Measurements from ENCODE around the gene UBE3A. TPM values are rescaled to one million over a fixed set of nuclear protein-coding genes. Genes with fewer than 3 reads are reported as not detected.

UBE3A gene
- total RNA-seq, 4 donors from 2014 or later, result 93.6 to 116 (median 95.3) TPM

DNA sequence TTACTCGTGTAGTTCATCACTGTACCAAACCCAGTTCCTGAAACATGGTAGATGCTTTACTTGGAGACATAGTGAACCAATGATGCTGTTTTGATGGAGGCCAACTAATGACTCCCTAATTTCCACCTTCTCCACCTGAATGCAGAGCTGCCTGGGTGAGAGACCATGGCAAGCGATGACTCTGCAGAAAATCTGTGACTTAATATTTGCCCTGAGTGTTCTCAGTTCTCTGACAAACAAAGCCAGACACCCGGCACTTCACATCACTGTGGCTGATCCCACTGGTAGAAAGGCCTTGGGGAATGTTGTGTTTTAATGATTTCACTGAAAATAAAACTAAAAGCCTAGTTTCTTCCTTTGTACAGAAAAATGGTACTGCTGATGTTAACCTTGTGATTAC is 39.5 kb upstream of the UBE3A start:
- no peak for ATAC-seq
- Histone ChIP-seq H3K27ac (no peak overlapping the region), H3K36me3 (no peaks in the 10 kb centered on the region), H3K9me3 (no peaks in the 10 kb centered on the region), H3K27me3 (no peaks in the 10 kb centered on the region), H3K4me1 (peaks cover 0 to 21% (median 3%) of the 10 kb centered on the region in 3 donors), H3K4me3 (no peak overlapping the region)
- 93 to 100% methylated on average over 3 of the region's 3 CpGs for WGBS, 2 donors (ENCODE audit: low coverage in 1 of 2)
- no peak for TF ChIP-seq POLR2AphosphoS5 (IDR thresholded peaks at IDR 0.05)
- no peak for TF ChIP-seq CTCF (IDR thresholded peaks at IDR 0.05)
- no peak for TF ChIP-seq EP300 (IDR thresholded peaks at IDR 0.05)
- TF ChIP-seq POLR2A (IDR thresholded peaks at IDR 0.05), result no peak

DNA sequence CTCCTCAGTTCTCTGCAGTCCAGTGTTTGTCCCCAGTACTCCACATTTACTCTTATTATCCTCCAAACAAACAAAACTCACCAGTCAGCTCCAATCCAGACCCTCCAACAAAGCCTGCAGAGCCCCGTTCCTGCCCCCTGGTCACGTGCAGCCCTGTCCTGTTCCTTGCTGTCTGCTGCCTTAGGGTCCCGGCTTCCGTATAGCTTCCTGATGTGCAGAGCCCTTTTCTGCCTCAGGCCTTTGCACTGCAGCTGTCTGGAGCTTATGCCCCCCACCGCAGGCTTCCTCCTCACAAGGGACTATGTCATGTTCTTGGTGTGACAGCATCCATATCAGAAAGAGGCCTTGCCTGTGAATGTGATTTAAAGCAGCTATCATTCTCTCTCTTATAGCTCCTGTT is 39.0 kb upstream of the UBE3A start:
- WGBS, 2 donors (ENCODE audit: low coverage in 1 of 2), result 73 to 86% methylated on average over 1 to 4 of the region's 5 CpGs
- H3K4me3 ChIP-seq, result no peak overlapping the region
- no peaks in the 10 kb centered on the region for H3K9me3 ChIP-seq
- H3K27ac ChIP-seq, result no peak overlapping the region
- H3K27me3 ChIP-seq, result no peaks in the 10 kb centered on the region
- peaks cover 0 to 21% (median 3%) of the 10 kb centered on the region in 3 donors for H3K4me1 ChIP-seq
- no peaks in the 10 kb centered on the region for H3K36me3 ChIP-seq
- no peak for ATAC-seq
- TF ChIP-seq CTCF (IDR thresholded peaks at IDR 0.05) (no peak), POLR2A (IDR thresholded peaks at IDR 0.05) (no peak), POLR2AphosphoS5 (IDR thresholded peaks at IDR 0.05) (no peak), EP300 (IDR thresholded peaks at IDR 0.05) (no peak)

DNA sequence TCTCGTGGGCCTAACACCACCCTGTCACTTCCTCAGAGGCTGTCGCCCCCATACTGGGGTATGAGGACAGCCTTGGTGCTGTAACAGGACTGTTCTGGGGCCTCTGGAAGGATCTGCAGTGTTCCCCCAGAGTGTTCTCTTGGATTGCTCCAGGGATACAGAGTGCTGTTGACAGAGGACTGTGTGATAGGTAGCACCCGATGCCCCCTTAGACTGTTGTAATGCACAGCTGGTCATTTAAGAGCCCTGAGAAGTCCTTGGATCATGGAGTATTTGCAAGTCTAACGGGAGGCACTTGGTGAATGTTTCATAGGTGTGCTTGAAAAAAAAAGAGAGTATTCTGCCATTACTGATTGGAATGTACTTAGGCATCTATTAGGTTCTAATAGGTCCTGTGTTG is 35.4 kb upstream of the UBE3A start:
- Histone ChIP-seq H3K27me3 (no peaks in the 10 kb centered on the region), H3K4me1 (no peaks in the 10 kb centered on the region), H3K27ac (no peak overlapping the region), H3K4me3 (no peak overlapping the region), H3K9me3 (no peaks in the 10 kb centered on the region), H3K36me3 (no peaks in the 10 kb centered on the region)
- TF ChIP-seq POLR2A (IDR thresholded peaks at IDR 0.05) (no peak), EP300 (IDR thresholded peaks at IDR 0.05) (no peak), POLR2AphosphoS5 (IDR thresholded peaks at IDR 0.05) (no peak), CTCF (IDR thresholded peaks at IDR 0.05) (no peak)
- ATAC-seq, result no peak
- WGBS, 2 donors (ENCODE audit: low coverage in 1 of 2), result 81 to 83% methylated on average over 4 of the region's 4 CpGs

GRCh38 chr15:25470230-25470629 is 31.4 kb upstream of the UBE3A start:
- H3K36me3 ChIP-seq, result no peaks in the 10 kb centered on the region
- H3K4me3 ChIP-seq, result no peak overlapping the region
- TF ChIP-seq POLR2A (IDR thresholded peaks at IDR 0.05) (no peak), EP300 (IDR thresholded peaks at IDR 0.05) (no peak), CTCF (IDR thresholded peaks at IDR 0.05) (no peak), POLR2AphosphoS5 (IDR thresholded peaks at IDR 0.05) (no peak)
- H3K4me1 ChIP-seq, result peaks cover 0 to 6% (median 0%) of the 10 kb centered on the region in 3 donors
- 77 to 100% methylated on average over 1 of the region's 1 CpG for WGBS, 2 donors (ENCODE audit: low coverage in 1 of 2)
- no peaks in the 10 kb centered on the region for H3K27me3 ChIP-seq
- no peak for ATAC-seq
- H3K9me3 ChIP-seq, result no peaks in the 10 kb centered on the region
- H3K27ac ChIP-seq, result no peak overlapping the region

GRCh38 chr15:25469377-25469776 is 30.6 kb upstream of the UBE3A start:
- TF ChIP-seq POLR2AphosphoS5 (IDR thresholded peaks at IDR 0.05) (no peak), POLR2A (IDR thresholded peaks at IDR 0.05) (no peak), EP300 (IDR thresholded peaks at IDR 0.05) (no peak)
- no peak for ATAC-seq
- 13 to 25% methylated on average over 1 of the region's 1 CpG for WGBS, 2 donors (ENCODE audit: low coverage in 1 of 2)
- Histone ChIP-seq H3K4me1 (peaks cover 0 to 6% (median 0%) of the 10 kb centered on the region in 3 donors), H3K9me3 (no peaks in the 10 kb centered on the region), H3K4me3 (no peak overlapping the region), H3K27me3 (no peaks in the 10 kb centered on the region), H3K27ac (no peak overlapping the region), H3K36me3 (no peaks in the 10 kb centered on the region)
